ENCODE results near the gene KCNH8. TPM values are rescaled to one million over a fixed set of nuclear protein-coding genes. Genes with fewer than 3 reads are reported as not detected.
A peak's percentile ranks its signal among the peaks of the same experiment; 100 is the strongest.

The KCNH8 gene
- total RNA-seq, 1 donor from 2014 or later: 1.5 TPM

DNA sequence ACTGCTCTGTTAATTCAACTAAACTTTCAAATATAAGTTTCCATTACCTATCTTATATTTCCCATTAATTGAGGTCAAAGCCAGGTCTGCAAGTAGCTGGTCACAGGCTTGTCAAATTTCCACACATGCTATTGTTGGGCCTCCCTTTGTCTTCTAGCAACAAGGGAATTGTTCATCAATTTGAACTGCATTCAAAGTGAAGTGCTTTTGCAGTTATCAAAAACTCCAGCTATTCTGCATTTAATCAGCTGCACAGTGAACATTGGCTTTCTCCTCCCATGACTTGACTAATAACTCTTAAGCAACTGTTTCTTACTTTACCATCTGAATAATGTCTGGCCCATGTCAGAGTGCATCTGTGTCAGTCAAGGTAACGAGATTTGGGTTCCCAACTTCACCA is 198.4 kb downstream of the KCNH8 start:
- DNase-seq (no peak), ATAC-seq (ENCODE audit: low read depth) (no peak)
- TF ChIP-seq, protein P1, sequence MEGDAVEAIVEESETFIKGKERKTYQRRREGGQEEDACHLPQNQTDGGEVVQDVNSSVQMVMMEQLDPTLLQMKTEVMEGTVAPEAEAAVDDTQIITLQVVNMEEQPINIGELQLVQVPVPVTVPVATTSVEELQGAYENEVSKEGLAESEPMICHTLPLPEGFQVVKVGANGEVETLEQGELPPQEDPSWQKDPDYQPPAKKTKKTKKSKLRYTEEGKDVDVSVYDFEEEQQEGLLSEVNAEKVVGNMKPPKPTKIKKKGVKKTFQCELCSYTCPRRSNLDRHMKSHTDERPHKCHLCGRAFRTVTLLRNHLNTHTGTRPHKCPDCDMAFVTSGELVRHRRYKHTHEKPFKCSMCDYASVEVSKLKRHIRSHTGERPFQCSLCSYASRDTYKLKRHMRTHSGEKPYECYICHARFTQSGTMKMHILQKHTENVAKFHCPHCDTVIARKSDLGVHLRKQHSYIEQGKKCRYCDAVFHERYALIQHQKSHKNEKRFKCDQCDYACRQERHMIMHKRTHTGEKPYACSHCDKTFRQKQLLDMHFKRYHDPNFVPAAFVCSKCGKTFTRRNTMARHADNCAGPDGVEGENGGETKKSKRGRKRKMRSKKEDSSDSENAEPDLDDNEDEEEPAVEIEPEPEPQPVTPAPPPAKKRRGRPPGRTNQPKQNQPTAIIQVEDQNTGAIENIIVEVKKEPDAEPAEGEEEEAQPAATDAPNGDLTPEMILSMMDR (IDR thresholded peaks at IDR 0.05): no peak
- Mint-ChIP-seq H3K4me3 (peak overlapping the region; percentile 62), H3K27ac (peak overlapping the region; percentile 89), H3K4me1 (peaks cover 66% of the 10 kb centered on the region), H3K9me3 (peaks cover 7% of the 10 kb centered on the region), H3K36me3 (ENCODE audit: low read depth) (peaks cover 12% of the 10 kb centered on the region), H3K27me3 (no peaks in the 10 kb centered on the region)
- intact Hi-C loops (cut with micrococcal nuclease): loop anchor here (5.0 kb wide), 7 partner anchors 114 to 841 kb away; partner anchors contain the start of genes KAT2B and SGO1
- CTCF ChIA-PET: interaction anchor here (1.2 to 5.3 kb wide), 5 partner anchors 117 to 519 kb away, joined by 5 to 87 read pairs (median 39); no protein-coding TSS in a partner anchor
- POLR2A ChIA-PET: interaction anchor here (1.2 to 2.3 kb wide), 4 partner anchors 15 to 200 kb away, joined by 4 to 9 read pairs (median 6); no protein-coding TSS in a partner anchor

DNA sequence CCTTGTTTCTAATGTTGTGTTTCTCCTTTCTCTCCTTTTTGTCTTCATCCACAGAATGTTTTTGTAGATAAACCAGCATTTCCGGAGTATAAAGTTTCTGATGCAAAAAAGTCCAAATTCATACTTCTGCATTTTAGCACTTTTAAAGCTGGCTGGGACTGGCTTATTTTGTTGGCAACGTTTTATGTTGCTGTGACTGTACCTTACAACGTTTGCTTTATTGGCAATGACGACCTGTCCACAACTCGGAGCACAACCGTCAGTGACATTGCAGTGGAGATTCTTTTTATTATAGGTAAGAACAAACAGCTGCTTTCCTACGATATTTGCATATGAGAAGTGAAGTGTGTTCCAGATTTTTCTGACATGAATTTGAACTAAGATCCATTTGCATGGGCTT is 199.4 kb downstream of the KCNH8 start:
- H3K4me3 Mint-ChIP-seq: peak overlapping the region; percentile 62
- H3K4me1 Mint-ChIP-seq: peaks cover 62% of the 10 kb centered on the region
- H3K27ac Mint-ChIP-seq: peak overlapping the region; percentile 89
- peaks cover 15% of the 10 kb centered on the region for H3K36me3 Mint-ChIP-seq (ENCODE audit: low read depth)
- DNase-seq (no peak), ATAC-seq (ENCODE audit: low read depth) (peak; percentile 56)
- CTCF ChIA-PET: interaction anchor here (1.2 to 5.3 kb wide), 8 partner anchors 15 to 518 kb away, joined by 5 to 87 read pairs (median 12); no protein-coding TSS in a partner anchor
- POLR2A ChIA-PET: interaction anchor here (0.5 to 2.3 kb wide), 7 partner anchors 15 to 201 kb away, joined by 3 to 9 read pairs (median 4); no protein-coding TSS in a partner anchor
- H3K9me3 Mint-ChIP-seq: peaks cover 14% of the 10 kb centered on the region
- H3K27me3 Mint-ChIP-seq: no peaks in the 10 kb centered on the region
- TF ChIP-seq, protein P1 (IDR thresholded peaks at IDR 0.05): no peak
- intact Hi-C loops (cut with micrococcal nuclease): loop anchor here (2.0 to 5.0 kb wide), 10 partner anchors 115 to 840 kb away; partner anchors contain the start of genes KAT2B, RAB5A and SGO1

DNA sequence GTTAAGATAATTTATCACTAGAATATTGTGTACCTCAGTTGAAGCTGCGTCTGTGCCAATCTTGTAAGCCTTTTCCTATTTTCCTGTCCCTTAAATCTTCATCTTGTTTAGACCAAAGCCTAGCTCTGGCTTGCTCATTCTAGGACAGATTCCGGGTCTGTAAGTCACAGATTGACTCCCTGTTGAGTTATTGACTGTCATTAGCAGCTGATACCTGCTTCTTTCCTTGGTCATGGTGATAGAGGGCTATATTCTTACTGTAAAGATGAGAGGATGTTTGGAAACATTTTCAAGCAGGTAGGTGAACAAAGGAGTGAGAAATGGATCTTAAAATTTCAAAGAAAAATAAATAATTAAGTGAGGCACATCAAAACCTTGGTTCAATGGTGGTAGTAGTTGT is 200.2 kb downstream of the KCNH8 start:
- DNase-seq: no peak
- H3K4me1 Mint-ChIP-seq: peaks cover 57% of the 10 kb centered on the region
- H3K27me3 Mint-ChIP-seq: no peaks in the 10 kb centered on the region
- peak overlapping the region; percentile 62 for H3K4me3 Mint-ChIP-seq
- peak overlapping the region; percentile 89 for H3K27ac Mint-ChIP-seq
- CTCF ChIA-PET: interaction anchor here (0.6 to 5.3 kb wide), 24 partner anchors 8 to 590 kb away, joined by 3 to 87 read pairs (median 4); no protein-coding TSS in a partner anchor
- intact Hi-C loops (cut with micrococcal nuclease): loop anchor here (2.0 to 5.0 kb wide), 10 partner anchors 116 to 839 kb away; partner anchors contain the start of genes KAT2B, RAB5A and SGO1
- TF ChIP-seq, protein P1 (IDR thresholded peaks at IDR 0.05): no peak
- no peak for ATAC-seq (ENCODE audit: low read depth)
- peaks cover 20% of the 10 kb centered on the region for H3K36me3 Mint-ChIP-seq (ENCODE audit: low read depth)
- POLR2A ChIA-PET: interaction anchor here (0.6 to 2.3 kb wide), 5 partner anchors 14 to 695 kb away, joined by 3 to 9 read pairs (median 5); no protein-coding TSS in a partner anchor
- peaks cover 21% of the 10 kb centered on the region for H3K9me3 Mint-ChIP-seq

DNA sequence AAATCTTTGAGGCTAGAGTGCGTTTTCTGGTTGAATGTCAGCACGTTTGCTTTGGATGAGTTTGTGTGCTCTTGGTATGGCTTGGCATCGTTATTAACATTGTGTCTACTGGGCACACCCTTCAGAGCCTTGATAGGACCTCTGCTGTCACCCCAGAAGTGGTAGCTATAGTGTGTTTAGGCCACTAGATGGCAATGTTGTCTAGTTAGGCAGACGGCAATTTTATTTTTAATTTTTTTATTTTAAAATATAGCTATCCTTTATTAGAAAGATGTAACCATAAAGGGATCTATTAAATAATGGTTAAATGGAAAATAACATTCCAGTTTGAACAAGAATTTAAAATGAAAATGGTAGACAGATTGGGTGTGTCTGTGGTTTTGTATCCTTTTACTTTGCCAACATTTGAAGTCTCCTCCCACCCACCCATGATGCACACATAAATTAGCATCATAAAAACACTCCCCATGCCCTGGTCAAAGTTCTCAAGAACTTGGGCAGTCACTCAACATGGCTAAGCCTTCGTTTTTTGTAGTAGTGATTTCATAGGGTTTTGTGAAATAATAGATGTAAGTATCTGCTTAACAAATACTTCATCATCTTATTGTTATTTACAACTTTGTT is 200.7 kb downstream of the KCNH8 start:
- ATAC-seq (ENCODE audit: low read depth) (peak; percentile 77), DNase-seq (no peak)
- intact Hi-C loops (cut with micrococcal nuclease): loop anchor here (1.0 to 5.0 kb wide), 13 partner anchors 117 to 838 kb away; partner anchors contain the start of genes KAT2B, RAB5A and SGO1
- H3K27me3 Mint-ChIP-seq: no peaks in the 10 kb centered on the region
- H3K4me3 Mint-ChIP-seq: peak overlapping the region; percentile 62
- TF ChIP-seq, protein P1 (IDR thresholded peaks at IDR 0.05): no peak
- peaks cover 52% of the 10 kb centered on the region for H3K4me1 Mint-ChIP-seq
- ChIA-PET POLR2A (interaction anchor here (0.6 to 2.3 kb wide), 5 partner anchors 13 to 695 kb away, joined by 3 to 9 read pairs (median 5); no protein-coding TSS in a partner anchor), CTCF (interaction anchor here (0.6 to 5.3 kb wide), 24 partner anchors 9 to 591 kb away, joined by 3 to 87 read pairs (median 4); no protein-coding TSS in a partner anchor)
- H3K9me3 Mint-ChIP-seq: peaks cover 23% of the 10 kb centered on the region
- H3K36me3 Mint-ChIP-seq (ENCODE audit: low read depth): peaks cover 25% of the 10 kb centered on the region
- H3K27ac Mint-ChIP-seq: peak overlapping the region; percentile 89

DNA sequence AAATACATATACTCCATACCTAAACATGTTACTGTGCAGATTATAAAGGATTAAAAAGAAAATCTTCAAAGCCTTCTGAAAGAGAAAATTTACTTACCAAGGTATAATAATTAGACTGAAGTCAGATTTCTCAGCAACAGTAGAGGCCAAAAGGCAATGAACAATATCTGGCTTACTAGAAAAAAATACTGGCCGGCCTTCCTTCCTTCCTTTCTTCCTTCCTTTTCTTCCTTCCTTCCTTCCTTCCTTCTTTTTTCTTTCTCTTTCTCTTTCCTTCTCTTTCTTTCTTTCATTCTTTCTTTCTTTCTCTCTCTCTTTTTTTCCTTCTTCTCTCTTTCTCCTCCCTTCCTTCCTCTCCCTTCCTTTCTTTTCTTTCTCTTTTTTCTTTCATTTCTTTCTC is 209.6 kb downstream of the KCNH8 start:
- intact Hi-C loops (cut with micrococcal nuclease): no loop called here
- Mint-ChIP-seq H3K27me3 (no peaks in the 10 kb centered on the region), H3K9me3 (peaks cover 18% of the 10 kb centered on the region), H3K27ac (no peak overlapping the region), H3K4me3 (no peak overlapping the region), H3K36me3 (ENCODE audit: low read depth) (peaks cover 16% of the 10 kb centered on the region), H3K4me1 (peaks cover 19% of the 10 kb centered on the region)
- ChIA-PET POLR2A (no interaction called here), CTCF (interaction anchor here (0.7 kb wide), 1 partner anchor 108 kb away, joined by 3 read pairs; no protein-coding TSS in a partner anchor)
- DNase-seq (no peak), ATAC-seq (ENCODE audit: low read depth) (no peak)
- TF ChIP-seq, protein P1 (IDR thresholded peaks at IDR 0.05): no peak

All from activated B cell treated with CpG ODN at 0.5 μM for 24 hours (primary cell).